Embryonic facial prominence (tissue), 1 donor: ENCODE data around the gene CD300H.

Experiments used
- DNase-seq: peaks from one replicate; pipeline ENCODE4 v3.0.0-alpha.2; 2016; ENCODE audit errors: extremely low spot score

The CD300H gene

GRCh38 chr17:74567397-74567796, at the start of gene CD300H:
Gene CD300H (minus strand): TSS chr17:74567509.
- DNase-seq = no peak

- DNase-seq = no peak
Measured at GRCh38 chr17:74616696-74617095, 49.4 kb upstream of the CD300H start.

- no peak for DNase-seq
Measured at GRCh38 chr17:74612046-74612445, 44.7 kb upstream of the CD300H start.

- DNase-seq = no peak
Measured at GRCh38 chr17:74610108-74610507, 42.8 kb upstream of the CD300H start.

GRCh38 chr17:74608511-74608910, 41.2 kb upstream of the CD300H start:
- no peak for DNase-seq

GRCh38 chr17:74607221-74607620, 39.9 kb upstream of the CD300H start:
- no peak for DNase-seq

- no peak for DNase-seq
Measured at GRCh38 chr17:74606050-74606449, 38.7 kb upstream of the CD300H start.

- no peak for DNase-seq
Measured at GRCh38 chr17:74605361-74605760, 38.1 kb upstream of the CD300H start.

GRCh38 chr17:74604761-74605160, 37.5 kb upstream of the CD300H start:
- no peak for DNase-seq

- no peak for DNase-seq
Measured at GRCh38 chr17:74604200-74604599, 36.9 kb upstream of the CD300H start.

GRCh38 chr17:74603746-74604145, 36.4 kb upstream of the CD300H start:
- DNase-seq = no peak

GRCh38 chr17:74603037-74603635, 35.8 kb upstream of the CD300H start:
- no peak for DNase-seq

GRCh38 chr17:74601944-74602572, 34.7 kb upstream of the CD300H start:
- no peak for DNase-seq

- no peak for DNase-seq
Measured at GRCh38 chr17:74599448-74599939, 32.2 kb upstream of the CD300H start.

GRCh38 chr17:74599023-74599399, 31.7 kb upstream of the CD300H start:
- DNase-seq = no peak

GRCh38 chr17:74598346-74599022, 31.2 kb upstream of the CD300H start:
- DNase-seq = no peak

- no peak for DNase-seq
Measured at GRCh38 chr17:74597069-74597790, 29.9 kb upstream of the CD300H start.

- no peak for DNase-seq
Measured at GRCh38 chr17:74595037-74595750, 27.9 kb upstream of the CD300H start.

GRCh38 chr17:74592087-74592990, 25.0 kb upstream of the CD300H start, which contains the start of gene CD300LD:
Gene CD300LD (minus strand): TSS chr17:74592283. CDS start chr17:74592202, 81 bp downstream.
- DNase-seq = no peak

- no peak for DNase-seq
Measured at GRCh38 chr17:74591503-74591902, 24.2 kb upstream of the CD300H start.

GRCh38 chr17:74585711-74586110, 18.4 kb upstream of the CD300H start:
- no peak for DNase-seq
